ENCODE data around the gene VANGL2. TPM values are rescaled to one million over a fixed set of nuclear protein-coding genes. Genes with fewer than 3 reads are reported as not detected.
A peak's percentile ranks its signal among the peaks of the same experiment; 100 is the strongest.

The VANGL2 gene
- total and polyA plus RNA-seq, 9 of the 15 experiments (the other 6 are each of a cell fraction or from before 2014, with no cell fraction given), result 0.28 to 4.0 (median 0.98) TPM

- no peaks in the 10 kb centered on the region for H3K79me2 ChIP-seq (ENCODE audit: control insufficient read depth, insufficient read depth, low read length)
- POLR2A ChIA-PET, result interaction anchor here (1.0 kb wide), 1 partner anchor 112 kb away, joined by 4 read pairs; no protein-coding TSS in a partner anchor
- H3K4me3 ChIP-seq, result no peak overlapping the region
- intact Hi-C loops (cut with micrococcal nuclease), result loop anchor here (1.0 to 2.0 kb wide), 4 partner anchors 112 to 264 kb away; no protein-coding TSS in a partner anchor
- in situ Hi-C loops (cut with MboI), result loop anchor here (5.0 kb wide), 1 partner anchor 179 kb away; no protein-coding TSS in a partner anchor
- no peak overlapping the region; the same call in 2 of the 3 replicates for H3K27ac ChIP-seq (ENCODE audit: extremely low read depth, low read depth, low read length)
- H3K9ac ChIP-seq (ENCODE audit: insufficient read depth in 1 of 2, low read depth in 2 of 2, low read length in 2 of 2), result peak overlapping the region in 1 of 2 experiments; percentile 3; a peak in 1 of 4 replicates
- CTCF ChIA-PET (ENCODE audit: low intra/inter-chr PET ratio), result interaction anchor here (0.6 to 4.1 kb wide), 7 partner anchors 178 to 669 kb away, joined by 3 to 54 read pairs (median 5); partner anchors contain the start of genes ITLN2 and KLHDC9
- H3K4me2 ChIP-seq (ENCODE audit: insufficient read depth, low read length), result no peak overlapping the region
- DNase-seq (ENCODE audit: extremely low read depth in 1 of 4, low spot score in 3 of 4) (peak; percentile 70 to 77 (median 74)), ATAC-seq (peak; percentile 89), FAIRE-seq (peak; percentile 87)
- peaks cover 4 to 16% of the 10 kb centered on the region in 2 experiments; a peak in 4 of 5 replicates for H3K4me1 ChIP-seq (replicated peaks in 1 of 2; ENCODE audit: control insufficient read depth in 2 of 2, insufficient read depth in 2 of 2, low read length in 2 of 2)
- BruUV-seq (replicated peaks), result no TSS peak
- no peaks in the 10 kb centered on the region for H4K20me1 ChIP-seq (replicated peaks; ENCODE audit: control insufficient read depth, insufficient read depth, low read length)
- no peaks in the 10 kb centered on the region for H3K9me3 ChIP-seq (replicated peaks; ENCODE audit: control insufficient read depth, insufficient read depth, low read depth, low read length)
- 65% methylated on average over 1 of the region's 1 CpG for WGBS (ENCODE audit: insufficient coverage, low coverage, missing lambda C conversion rate)
- no peaks in the 10 kb centered on the region for H3K27me3 ChIP-seq (ENCODE audit: control insufficient read depth in 2 of 2, insufficient read depth in 2 of 2, low read length in 2 of 2)
- H2AFZ ChIP-seq (ENCODE audit: low read depth, low read length), result peak overlapping the region; percentile 41
- no peaks in the 10 kb centered on the region for H3K36me3 ChIP-seq (ENCODE audit: control insufficient read depth, insufficient read depth, low read length)
- H3K9me1 ChIP-seq (ENCODE audit: control insufficient read depth, insufficient read depth, low read length), result no peaks in the 10 kb centered on the region
- TF ChIP-seq KAT2B (IDR thresholded peaks at IDR 0.05; ENCODE audit: low read depth, low read length), result no peak
- 0 out of 2 replicates have a peak, but pooled peaks have one; percentile 28 for TF ChIP-seq JUND (IDR thresholded peaks at IDR 0.05; ENCODE audit: borderline replicate concordance, low read depth, low read length)
- TF ChIP-seq JUND (tag; IDR thresholded peaks at IDR 0.05; ENCODE audit: borderline replicate concordance, low read depth, low read length), result peak; percentile 16; the same call in 1 of the 3 replicates
- TF ChIP-seq GABPA (tag; conservative IDR thresholded peaks at IDR 0.05; ENCODE audit: low read depth), result peak; percentile 66
- TF ChIP-seq BDP1 (IDR thresholded peaks at IDR 0.05; ENCODE audit: insufficient read depth, insufficient read length), result no peak
- TF ChIP-seq SMC3 (conservative IDR thresholded peaks at IDR 0.05; ENCODE audit: insufficient read depth, low read depth, low read length), result peak; percentile 95
- no peak for TF ChIP-seq ZNF316 (IDR thresholded peaks at IDR 0.05)
- TF ChIP-seq CTBP1 (IDR thresholded peaks at IDR 0.05; ENCODE audit: borderline replicate concordance), result no peak
- no peak for TF ChIP-seq CBX2 (IDR thresholded peaks at IDR 0.05; ENCODE audit: insufficient read depth, low read length, poor library complexity, severe bottlenecking)
- no peak for TF ChIP-seq LEF1 (IDR thresholded peaks at IDR 0.05)
- peak; percentile 70 to 95 (median 87) for TF ChIP-seq CTCF (IDR thresholded peaks at IDR 0.05 in 2 of 3, conservative IDR thresholded peaks at IDR 0.05 in 1 of 3; ENCODE audit: insufficient read depth in 2 of 3, low read depth in 1 of 3, low read length in 3 of 3)
- 0 out of 2 replicates have a peak, but pooled peaks have one; percentile 38 for TF ChIP-seq ZNF175 (CRISPR knock-in tag; IDR thresholded peaks at IDR 0.05; ENCODE audit: low read depth)
- TF ChIP-seq ZNF445 (CRISPR knock-in tag; IDR thresholded peaks at IDR 0.05; ENCODE audit: low read depth), result no peak
- TF ChIP-seq UBTF (IDR thresholded peaks at IDR 0.05; ENCODE audit: borderline replicate concordance in 1 of 2, low read depth in 2 of 2, low read length in 2 of 2), result 0 out of 4 replicates have a peak, but pooled peaks of 1 of the 2 experiments have one; percentile 20
- TF ChIP-seq SIX5 (IDR thresholded peaks at IDR 0.05; ENCODE audit: borderline replicate concordance in 1 of 2, insufficient read depth in 1 of 2, low read depth in 1 of 2, low read length in 2 of 2), result no peak
- TF ChIP-seq SAFB2 (IDR thresholded peaks at IDR 0.05; ENCODE audit: borderline replicate concordance, low read depth, low read length, severe bottlenecking), result no peak
- TF ChIP-seq ZNF324 (CRISPR knock-in tag; IDR thresholded peaks at IDR 0.05), result no peak
These were observed 28.3 kb downstream of the VANGL2 start for GRCh38 chr1:160428655-160429054.

Measured in K562 (cell line).